ENCODE data around the gene TEP1. TPM values are rescaled to one million over a fixed set of nuclear protein-coding genes. Genes with fewer than 3 reads are reported as not detected.

TEP1 gene
- total and polyA plus RNA-seq, 2 of the 13 experiments (the other 11 are each of a cell fraction or from before 2014, with no cell fraction given), result 11.0 to 12.8 TPM

DNA sequence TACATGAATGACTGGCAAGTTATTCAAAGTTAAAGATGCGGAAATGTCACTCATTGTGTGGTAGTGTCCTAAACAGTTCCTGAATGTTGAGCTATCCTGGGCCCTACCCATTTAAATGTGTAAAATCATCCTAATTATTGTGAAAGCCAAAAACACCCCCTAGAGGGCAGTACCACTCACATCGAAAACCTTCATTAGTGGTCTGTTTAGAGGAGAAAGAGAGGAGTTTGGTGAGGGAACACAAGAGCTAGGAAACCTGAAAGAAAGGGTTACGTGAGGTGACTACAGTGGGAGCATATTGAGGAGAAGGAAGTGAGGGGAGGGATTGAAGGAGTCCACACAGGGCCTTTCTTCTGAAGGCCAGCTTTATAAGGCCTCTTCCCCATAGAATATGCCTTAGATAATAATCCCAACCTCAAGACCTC, 2.5 kb upstream of the TEP1 start (continued):
- TF ChIP-seq, protein P1, sequence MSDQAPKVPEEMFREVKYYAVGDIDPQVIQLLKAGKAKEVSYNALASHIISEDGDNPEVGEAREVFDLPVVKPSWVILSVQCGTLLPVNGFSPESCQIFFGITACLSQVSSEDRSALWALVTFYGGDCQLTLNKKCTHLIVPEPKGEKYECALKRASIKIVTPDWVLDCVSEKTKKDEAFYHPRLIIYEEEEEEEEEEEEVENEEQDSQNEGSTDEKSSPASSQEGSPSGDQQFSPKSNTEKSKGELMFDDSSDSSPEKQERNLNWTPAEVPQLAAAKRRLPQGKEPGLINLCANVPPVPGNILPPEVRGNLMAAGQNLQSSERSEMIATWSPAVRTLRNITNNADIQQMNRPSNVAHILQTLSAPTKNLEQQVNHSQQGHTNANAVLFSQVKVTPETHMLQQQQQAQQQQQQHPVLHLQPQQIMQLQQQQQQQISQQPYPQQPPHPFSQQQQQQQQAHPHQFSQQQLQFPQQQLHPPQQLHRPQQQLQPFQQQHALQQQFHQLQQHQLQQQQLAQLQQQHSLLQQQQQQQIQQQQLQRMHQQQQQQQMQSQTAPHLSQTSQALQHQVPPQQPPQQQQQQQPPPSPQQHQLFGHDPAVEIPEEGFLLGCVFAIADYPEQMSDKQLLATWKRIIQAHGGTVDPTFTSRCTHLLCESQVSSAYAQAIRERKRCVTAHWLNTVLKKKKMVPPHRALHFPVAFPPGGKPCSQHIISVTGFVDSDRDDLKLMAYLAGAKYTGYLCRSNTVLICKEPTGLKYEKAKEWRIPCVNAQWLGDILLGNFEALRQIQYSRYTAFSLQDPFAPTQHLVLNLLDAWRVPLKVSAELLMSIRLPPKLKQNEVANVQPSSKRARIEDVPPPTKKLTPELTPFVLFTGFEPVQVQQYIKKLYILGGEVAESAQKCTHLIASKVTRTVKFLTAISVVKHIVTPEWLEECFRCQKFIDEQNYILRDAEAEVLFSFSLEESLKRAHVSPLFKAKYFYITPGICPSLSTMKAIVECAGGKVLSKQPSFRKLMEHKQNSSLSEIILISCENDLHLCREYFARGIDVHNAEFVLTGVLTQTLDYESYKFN (CRISPR knock-in tag; conservative IDR thresholded peaks at IDR 0.05), result no peak
- no peak for TF ChIP-seq PLRG1 (conservative IDR thresholded peaks at IDR 0.05)
- no peak for TF ChIP-seq MIER2 (CRISPR knock-in tag; IDR thresholded peaks at IDR 0.05)
- no peak for TF ChIP-seq MLLT10 (CRISPR knock-in tag; IDR thresholded peaks at IDR 0.05)
- TF ChIP-seq ZNF652 (CRISPR knock-in tag; IDR thresholded peaks at IDR 0.05; ENCODE audit: borderline replicate concordance, low read depth), result peak; percentile 24; the same call in 1 of the 2 replicates
- no peak for TF ChIP-seq NFKBIZ (CRISPR knock-in tag; IDR thresholded peaks at IDR 0.05)
- TF ChIP-seq, protein P2, sequence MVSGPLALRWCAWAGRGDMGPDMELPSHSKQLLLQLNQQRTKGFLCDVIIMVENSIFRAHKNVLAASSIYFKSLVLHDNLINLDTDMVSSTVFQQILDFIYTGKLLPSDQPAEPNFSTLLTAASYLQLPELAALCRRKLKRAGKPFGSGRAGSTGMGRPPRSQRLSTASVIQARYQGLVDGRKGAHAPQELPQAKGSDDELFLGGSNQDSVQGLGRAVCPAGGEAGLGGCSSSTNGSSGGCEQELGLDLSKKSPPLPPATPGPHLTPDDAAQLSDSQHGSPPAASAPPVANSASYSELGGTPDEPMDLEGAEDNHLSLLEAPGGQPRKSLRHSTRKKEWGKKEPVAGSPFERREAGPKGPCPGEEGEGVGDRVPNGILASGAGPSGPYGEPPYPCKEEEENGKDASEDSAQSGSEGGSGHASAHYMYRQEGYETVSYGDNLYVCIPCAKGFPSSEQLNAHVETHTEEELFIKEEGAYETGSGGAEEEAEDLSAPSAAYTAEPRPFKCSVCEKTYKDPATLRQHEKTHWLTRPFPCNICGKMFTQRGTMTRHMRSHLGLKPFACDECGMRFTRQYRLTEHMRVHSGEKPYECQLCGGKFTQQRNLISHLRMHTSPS (CRISPR knock-in tag; IDR thresholded peaks at IDR 0.05; ENCODE audit: low read depth), result no peak
- no peak for TF ChIP-seq ZFP1 (CRISPR knock-in tag; IDR thresholded peaks at IDR 0.05)
- TF ChIP-seq MBD4 (IDR thresholded peaks at IDR 0.05; ENCODE audit: borderline replicate concordance, low read length), result no peak
- peak; percentile 63; the same call in 1 of the 2 replicates for TF ChIP-seq ZNF230 (CRISPR knock-in tag; IDR thresholded peaks at IDR 0.05)
- no peak for TF ChIP-seq GTF3A (CRISPR knock-in tag; conservative IDR thresholded peaks at IDR 0.05)
- no peak for TF ChIP-seq SIN3B (IDR thresholded peaks at IDR 0.05; ENCODE audit: low read length)
- TF ChIP-seq ZFYVE20 (CRISPR knock-in tag; IDR thresholded peaks at IDR 0.05; ENCODE audit: borderline replicate concordance, low read depth), result no peak
- no peak for TF ChIP-seq PCBP1 (IDR thresholded peaks at IDR 0.05; ENCODE audit: borderline replicate concordance, low read depth, low read length)
- TF ChIP-seq SOX13 (IDR thresholded peaks at IDR 0.05), result no peak
- no peak for TF ChIP-seq SOX13 (CRISPR knock-in tag; conservative IDR thresholded peaks at IDR 0.05 in 1 of 2, IDR thresholded peaks at IDR 0.05 in 1 of 2)
- TF ChIP-seq MAFF (IDR thresholded peaks at IDR 0.05; ENCODE audit: low read depth, low read length), result no peak
- no peak for TF ChIP-seq ZNF350 (CRISPR knock-in tag; IDR thresholded peaks at IDR 0.05; ENCODE audit: borderline replicate concordance, low read depth)
- TF ChIP-seq, protein P3, sequence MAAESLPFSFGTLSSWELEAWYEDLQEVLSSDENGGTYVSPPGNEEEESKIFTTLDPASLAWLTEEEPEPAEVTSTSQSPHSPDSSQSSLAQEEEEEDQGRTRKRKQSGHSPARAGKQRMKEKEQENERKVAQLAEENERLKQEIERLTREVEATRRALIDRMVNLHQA (CRISPR knock-in tag; IDR thresholded peaks at IDR 0.05), result no peak
- TF ChIP-seq ZNF740 (CRISPR knock-in tag; IDR thresholded peaks at IDR 0.05), result no peak
- TF ChIP-seq CENPX (CRISPR knock-in tag; IDR thresholded peaks at IDR 0.05), result no peak
- TF ChIP-seq, protein P4, sequence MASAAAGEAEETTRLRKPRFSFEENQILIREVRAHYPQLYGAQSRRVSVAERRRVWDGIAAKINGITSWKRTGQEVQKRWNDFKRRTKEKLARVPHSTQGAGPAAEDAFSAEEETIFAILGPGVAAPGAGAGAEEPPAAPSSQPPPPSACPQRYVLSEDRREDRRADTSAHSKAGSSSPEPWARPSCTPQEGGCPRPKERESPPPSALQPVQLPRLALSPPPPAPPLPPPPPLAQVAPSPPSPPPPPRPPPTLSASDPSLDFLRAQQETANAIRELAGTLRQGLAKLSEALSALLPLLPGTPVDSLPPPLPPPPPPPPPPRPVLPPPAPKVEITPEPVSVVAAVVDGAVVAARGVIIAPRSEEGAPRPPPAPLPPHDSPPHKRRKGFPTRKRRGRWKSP (CRISPR knock-in tag; IDR thresholded peaks at IDR 0.05), result no peak
- TF ChIP-seq, protein P5, sequence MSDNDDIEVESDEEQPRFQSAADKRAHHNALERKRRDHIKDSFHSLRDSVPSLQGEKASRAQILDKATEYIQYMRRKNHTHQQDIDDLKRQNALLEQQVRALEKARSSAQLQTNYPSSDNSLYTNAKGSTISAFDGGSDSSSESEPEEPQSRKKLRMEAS (IDR thresholded peaks at IDR 0.05), result no peak
- TF ChIP-seq HNF4G (IDR thresholded peaks at IDR 0.05; ENCODE audit: borderline replicate concordance, low read depth, low read length), result no peak
- no peak for TF ChIP-seq HNF4G (CRISPR knock-in tag; IDR thresholded peaks at IDR 0.05; ENCODE audit: borderline replicate concordance, low read depth)
- no peak for TF ChIP-seq GLI4 (CRISPR knock-in tag; IDR thresholded peaks at IDR 0.05; ENCODE audit: borderline replicate concordance)
